ENCODE data around the gene TIMP4.

The TIMP4 gene

DNA sequence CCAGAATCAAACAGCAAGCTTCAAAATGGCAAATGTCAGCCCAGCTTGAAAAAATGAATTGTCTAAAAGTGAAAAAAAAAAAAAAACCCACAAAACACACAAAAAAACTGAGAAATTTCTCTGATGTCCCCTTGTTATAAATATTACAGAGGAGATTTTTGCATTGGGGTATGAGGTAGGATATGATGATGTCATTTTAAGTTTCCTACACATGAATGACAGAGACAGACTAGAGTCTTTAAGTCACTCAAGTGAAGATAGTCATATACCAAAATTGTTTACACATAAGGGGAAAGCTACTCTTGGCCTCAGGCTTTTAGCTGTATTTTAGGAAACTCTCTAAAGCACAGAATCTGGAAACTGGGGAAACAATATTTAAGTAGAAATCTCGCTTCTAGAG is 32.9 kb downstream of the TIMP4 start:
- Mint-ChIP-seq H3K9me3 (no peaks in the 10 kb centered on the region), H3K4me3 (no peak overlapping the region), H3K27me3 (peaks cover 20% of the 10 kb centered on the region), H3K27ac (no peak overlapping the region), H3K4me1 (ENCODE audit: low read depth) (no peaks in the 10 kb centered on the region), H3K36me3 (ENCODE audit: low read depth) (no peaks in the 10 kb centered on the region)
- intact Hi-C loops (cut with micrococcal nuclease): no loop called here

DNA sequence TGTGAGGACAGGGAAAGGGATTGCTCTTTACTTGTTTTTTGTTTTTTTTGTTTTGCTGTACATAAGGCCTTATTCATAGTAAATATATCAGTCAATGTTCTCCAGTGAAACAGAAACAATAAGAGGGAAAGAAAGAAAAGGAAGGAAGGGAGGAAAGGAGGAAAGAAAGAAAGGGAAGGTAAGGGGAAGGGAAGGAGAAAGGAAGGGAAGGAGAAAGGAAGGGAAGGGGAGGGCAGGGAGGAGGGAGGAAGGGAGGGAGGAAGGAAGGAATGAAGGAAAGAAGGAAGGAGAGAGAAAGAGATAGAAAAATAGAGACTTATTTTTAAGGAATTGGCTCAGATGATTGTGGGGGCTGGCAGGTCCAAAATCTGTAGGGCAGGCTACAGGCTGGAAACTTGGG is 37.2 kb downstream of the TIMP4 start:
- no peaks in the 10 kb centered on the region for H3K4me1 Mint-ChIP-seq (ENCODE audit: low read depth)
- no peak overlapping the region for H3K27ac Mint-ChIP-seq
- no peaks in the 10 kb centered on the region for H3K9me3 Mint-ChIP-seq
- H3K27me3 Mint-ChIP-seq: peaks cover 14% of the 10 kb centered on the region
- intact Hi-C loops (cut with micrococcal nuclease): no loop called here
- no peak overlapping the region for H3K4me3 Mint-ChIP-seq
- no peaks in the 10 kb centered on the region for H3K36me3 Mint-ChIP-seq (ENCODE audit: low read depth)

DNA sequence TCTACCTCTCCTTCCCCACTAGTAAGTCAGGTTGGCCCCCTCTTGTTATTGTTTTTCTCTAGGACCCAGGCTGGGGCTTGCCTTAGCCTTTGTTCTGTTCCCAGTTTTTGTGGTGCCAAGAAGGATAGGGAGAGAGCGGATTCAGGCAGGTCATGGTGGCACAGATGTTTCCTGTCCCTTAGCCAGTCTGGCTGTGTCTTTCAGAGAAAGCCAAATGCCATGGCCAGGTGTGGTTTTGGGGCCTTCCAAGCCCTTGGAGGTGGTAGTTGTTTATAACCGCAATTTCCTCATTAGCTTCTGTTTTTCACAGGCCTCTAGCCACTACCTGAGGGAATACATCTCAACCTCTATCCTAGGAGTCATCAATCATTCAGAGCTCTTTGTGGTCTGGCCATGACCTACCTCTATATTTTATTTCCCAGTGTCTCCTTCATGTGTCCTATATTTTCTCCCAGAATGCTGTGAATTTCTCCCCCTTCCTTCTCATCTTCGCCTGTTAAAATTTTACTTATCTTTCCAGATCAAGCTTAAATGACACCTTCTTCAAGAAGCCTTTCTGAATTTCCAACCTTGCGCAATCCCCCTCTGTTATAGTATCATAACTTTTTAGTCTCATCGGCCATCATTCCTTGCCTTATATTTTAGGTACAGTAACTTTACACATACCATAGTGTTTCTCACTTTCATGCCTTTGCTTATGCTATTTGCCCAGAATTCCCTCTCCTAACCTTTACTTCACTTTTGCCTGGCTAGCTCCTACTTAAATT is 38.2 kb downstream of the TIMP4 start:
- Mint-ChIP-seq H3K27ac (no peak overlapping the region), H3K9me3 (no peaks in the 10 kb centered on the region), H3K36me3 (ENCODE audit: low read depth) (no peaks in the 10 kb centered on the region), H3K4me1 (ENCODE audit: low read depth) (no peaks in the 10 kb centered on the region), H3K4me3 (no peak overlapping the region), H3K27me3 (peaks cover 17% of the 10 kb centered on the region)
- intact Hi-C loops (cut with micrococcal nuclease): no loop called here

DNA sequence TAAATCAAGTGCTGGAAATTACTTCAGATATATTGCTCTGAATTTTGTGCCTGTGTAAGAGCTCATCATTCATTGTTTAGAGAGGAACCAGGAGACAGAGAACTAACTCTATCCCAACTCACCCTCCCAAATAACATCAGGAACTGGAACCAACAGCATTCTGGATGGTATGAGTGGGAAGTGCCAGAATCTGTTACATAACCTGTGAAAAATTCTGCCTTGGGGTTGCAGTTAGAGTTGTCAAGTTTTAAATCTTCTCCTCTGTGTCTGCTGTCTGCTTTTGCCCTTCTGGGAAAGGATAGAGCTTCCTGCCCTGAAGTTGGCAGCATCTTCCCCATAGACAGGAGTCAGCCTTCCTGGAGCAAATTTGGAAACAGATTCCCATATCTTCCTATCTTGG is 41.2 kb downstream of the TIMP4 start:
- H3K4me3 Mint-ChIP-seq: no peak overlapping the region
- no peak overlapping the region for H3K27ac Mint-ChIP-seq
- no peaks in the 10 kb centered on the region for H3K9me3 Mint-ChIP-seq
- intact Hi-C loops (cut with micrococcal nuclease): no loop called here
- H3K36me3 Mint-ChIP-seq (ENCODE audit: low read depth): no peaks in the 10 kb centered on the region
- no peaks in the 10 kb centered on the region for H3K4me1 Mint-ChIP-seq (ENCODE audit: low read depth)
- peaks cover 14% of the 10 kb centered on the region for H3K27me3 Mint-ChIP-seq

DNA sequence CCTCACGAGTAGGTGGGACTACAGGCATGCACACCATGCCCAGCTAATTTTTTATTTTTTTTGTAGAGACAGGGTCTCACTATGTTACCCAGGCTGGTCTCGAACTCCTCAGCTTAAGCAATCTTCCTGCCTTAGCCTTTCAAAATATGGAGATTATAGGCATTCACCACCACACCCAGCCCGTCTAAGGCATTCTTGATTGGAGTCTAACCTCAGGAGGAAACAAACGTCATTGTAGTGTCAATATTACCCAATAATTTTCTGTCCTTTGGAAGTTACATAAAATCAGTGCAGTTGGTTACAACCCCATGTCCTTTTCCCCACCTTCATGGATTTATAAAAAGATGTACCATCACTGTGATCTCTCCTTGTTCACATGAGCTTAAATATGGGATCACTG is 41.8 kb downstream of the TIMP4 start:
- no peaks in the 10 kb centered on the region for H3K36me3 Mint-ChIP-seq (ENCODE audit: low read depth)
- peaks cover 14% of the 10 kb centered on the region for H3K27me3 Mint-ChIP-seq
- H3K27ac Mint-ChIP-seq: no peak overlapping the region
- intact Hi-C loops (cut with micrococcal nuclease): no loop called here
- no peaks in the 10 kb centered on the region for H3K9me3 Mint-ChIP-seq
- no peak overlapping the region for H3K4me3 Mint-ChIP-seq
- H3K4me1 Mint-ChIP-seq (ENCODE audit: low read depth): no peaks in the 10 kb centered on the region

DNA sequence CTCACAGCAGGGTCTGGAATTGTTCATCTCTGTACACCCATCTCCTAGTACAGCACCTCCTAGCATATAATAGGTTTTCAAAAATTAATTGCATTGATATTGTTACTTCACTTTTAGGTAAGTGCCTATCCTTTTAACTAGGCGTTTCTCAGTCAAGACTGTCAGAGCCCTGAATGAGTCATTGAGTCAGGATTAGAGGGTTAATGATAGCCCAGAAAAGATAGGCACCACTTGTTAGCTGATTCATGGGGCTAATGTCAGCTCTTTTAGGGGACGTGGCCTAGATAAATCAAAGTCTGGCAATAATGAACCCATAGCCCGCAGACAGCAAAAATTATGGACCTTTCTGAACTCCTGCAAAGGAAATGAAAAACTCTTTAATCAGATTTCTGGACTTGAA is 42.9 kb downstream of the TIMP4 start:
- intact Hi-C loops (cut with micrococcal nuclease): no loop called here
- Mint-ChIP-seq H3K27ac (no peak overlapping the region), H3K36me3 (ENCODE audit: low read depth) (no peaks in the 10 kb centered on the region), H3K27me3 (peaks cover 12% of the 10 kb centered on the region), H3K4me1 (ENCODE audit: low read depth) (no peaks in the 10 kb centered on the region), H3K9me3 (no peaks in the 10 kb centered on the region), H3K4me3 (no peak overlapping the region)

DNA sequence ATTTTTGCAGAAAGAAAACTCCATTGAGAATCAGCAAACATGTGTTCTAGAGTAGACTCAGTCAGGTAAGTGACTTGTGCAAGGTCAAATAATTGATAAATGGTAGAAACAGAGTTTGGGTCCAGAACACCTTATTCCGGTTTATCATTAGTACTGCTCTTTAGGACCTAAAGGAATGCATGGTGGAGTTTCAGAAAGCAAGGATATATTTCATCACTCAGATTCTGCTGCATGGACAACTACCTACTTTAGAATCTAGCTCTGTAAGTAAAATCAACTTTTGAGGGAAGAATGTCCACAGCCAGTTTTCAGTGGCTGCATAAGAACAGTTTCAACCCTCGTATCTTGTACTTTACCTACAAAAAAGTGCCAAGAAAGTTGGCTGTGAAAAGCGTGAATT is 43.6 kb downstream of the TIMP4 start:
- no peaks in the 10 kb centered on the region for H3K9me3 Mint-ChIP-seq
- H3K36me3 Mint-ChIP-seq (ENCODE audit: low read depth): no peaks in the 10 kb centered on the region
- peaks cover 12% of the 10 kb centered on the region for H3K27me3 Mint-ChIP-seq
- no peak overlapping the region for H3K4me3 Mint-ChIP-seq
- intact Hi-C loops (cut with micrococcal nuclease): no loop called here
- no peak overlapping the region for H3K27ac Mint-ChIP-seq
- no peaks in the 10 kb centered on the region for H3K4me1 Mint-ChIP-seq (ENCODE audit: low read depth)

DNA sequence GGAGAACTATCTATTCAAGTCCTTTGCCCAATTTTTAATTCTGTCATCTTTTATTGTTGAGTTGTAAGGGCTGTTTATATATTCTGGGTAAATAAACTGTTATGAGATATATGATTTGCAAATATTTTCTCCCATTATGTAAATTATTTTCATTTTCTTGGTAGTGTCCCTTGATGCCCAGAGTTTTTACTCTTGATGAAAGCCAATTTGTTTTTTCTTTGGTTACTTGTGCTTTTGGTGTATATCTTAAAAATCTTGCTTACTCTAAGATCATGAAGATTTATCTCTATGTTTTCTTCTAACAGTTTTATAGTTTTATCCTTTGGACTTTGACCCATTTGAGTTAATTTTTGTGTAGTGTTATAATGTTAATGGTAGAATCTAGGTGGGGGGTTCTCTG is 44.5 kb downstream of the TIMP4 start:
- no peak overlapping the region for H3K27ac Mint-ChIP-seq
- peaks cover 11% of the 10 kb centered on the region for H3K27me3 Mint-ChIP-seq
- H3K4me3 Mint-ChIP-seq: no peak overlapping the region
- H3K4me1 Mint-ChIP-seq (ENCODE audit: low read depth): no peaks in the 10 kb centered on the region
- H3K9me3 Mint-ChIP-seq: no peaks in the 10 kb centered on the region
- intact Hi-C loops (cut with micrococcal nuclease): no loop called here
- H3K36me3 Mint-ChIP-seq (ENCODE audit: low read depth): no peaks in the 10 kb centered on the region

DNA sequence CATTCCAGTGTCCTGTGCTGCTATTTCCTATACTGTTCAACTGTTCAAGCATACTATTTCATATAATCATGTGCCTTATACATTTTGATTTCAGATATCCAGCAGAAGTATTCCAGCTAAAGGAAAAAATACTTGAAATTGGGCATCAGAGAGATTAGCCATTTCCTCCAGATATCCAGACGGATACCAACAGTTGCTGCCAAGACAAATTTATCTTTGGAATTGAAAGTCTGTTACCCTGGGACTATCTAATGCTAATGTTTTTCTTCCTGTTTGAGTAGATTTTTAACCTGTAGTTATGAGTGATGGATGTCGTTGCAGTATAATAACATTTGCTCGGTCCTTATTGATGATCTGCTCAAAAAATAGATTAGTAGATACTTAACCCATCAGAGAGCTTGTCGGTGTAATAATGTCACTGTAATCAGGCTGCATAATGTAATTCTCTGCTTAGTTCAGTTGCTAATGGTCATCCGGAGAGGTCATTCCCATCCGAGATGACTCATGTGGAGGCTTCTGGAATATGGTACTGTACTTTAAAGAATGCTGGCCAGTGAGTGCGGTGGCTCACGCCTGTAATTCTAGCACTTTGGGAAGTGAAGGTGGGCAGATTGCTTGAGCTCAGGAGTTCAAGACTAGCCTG is 51.5 kb downstream of the TIMP4 start:
- Mint-ChIP-seq H3K4me3 (no peak overlapping the region), H3K9me3 (no peaks in the 10 kb centered on the region), H3K27me3 (no peaks in the 10 kb centered on the region), H3K4me1 (ENCODE audit: low read depth) (no peaks in the 10 kb centered on the region), H3K36me3 (ENCODE audit: low read depth) (no peaks in the 10 kb centered on the region), H3K27ac (no peak overlapping the region)
- intact Hi-C loops (cut with micrococcal nuclease): no loop called here
